Measurements from ENCODE around the gene PRKAB2. TPM values are rescaled to one million over a fixed set of nuclear protein-coding genes. Genes with fewer than 3 reads are reported as not detected.
A peak's percentile ranks its signal among the peaks of the same experiment; 100 is the strongest.

The PRKAB2 gene
- total and polyA plus RNA-seq, 4 donors = 13.6 to 24.8 (median 14.3) TPM

DNA sequence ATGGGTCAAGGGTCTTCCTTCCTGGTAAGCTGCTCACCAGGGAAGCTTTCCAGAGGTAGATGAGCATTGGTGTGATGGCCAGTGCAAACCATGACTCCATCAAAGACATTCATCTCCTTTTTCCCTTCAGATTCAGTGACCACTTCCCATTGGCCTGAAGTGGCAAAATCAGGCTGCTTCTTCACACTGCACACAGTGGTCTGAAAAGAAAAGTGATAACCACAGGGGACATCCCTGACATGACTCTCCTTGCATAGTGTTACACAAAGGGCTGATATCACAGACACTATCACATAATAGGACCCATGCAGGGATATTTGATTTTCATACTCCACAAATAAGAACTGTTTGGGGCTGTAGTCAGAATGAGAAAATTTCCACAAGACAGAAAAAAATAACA lies 41.0 kb upstream of the PRKAB2 start:
- Histone ChIP-seq H3K9me3 (ENCODE audit: control insufficient read depth in 4 of 4, low read length in 3 of 4) (no peaks in the 10 kb centered on the region), H3K36me3 (ENCODE audit: control insufficient read depth in 4 of 4, insufficient read depth in 3 of 4, low read depth in 1 of 4, low read length in 3 of 4) (peaks cover 2 to 47% (median 29%) of the 10 kb centered on the region in 4 donors), H3K4me1 (ENCODE audit: control insufficient read depth in 4 of 4, insufficient read depth in 4 of 4, low read length in 3 of 4) (peaks cover 13 to 63% (median 50%) of the 10 kb centered on the region in 4 donors), H3K4me3 (ENCODE audit: low read depth in 1 of 3, low read length in 3 of 3) (no peak overlapping the region), H3K27me3 (ENCODE audit: control insufficient read depth in 4 of 4, insufficient read depth in 4 of 4, low read length in 3 of 4) (no peaks in the 10 kb centered on the region), H3K27ac (ENCODE audit: low read depth in 1 of 2, low read length in 2 of 2) (peak overlapping the region in 1 of 2 donors; percentile 17), H3K9ac (ENCODE audit: low read depth in 1 of 2, low read length in 2 of 2) (no peak overlapping the region)
- no peak for DNase-seq (ENCODE audit: low spot score)
- TF ChIP-seq, protein P1, sequence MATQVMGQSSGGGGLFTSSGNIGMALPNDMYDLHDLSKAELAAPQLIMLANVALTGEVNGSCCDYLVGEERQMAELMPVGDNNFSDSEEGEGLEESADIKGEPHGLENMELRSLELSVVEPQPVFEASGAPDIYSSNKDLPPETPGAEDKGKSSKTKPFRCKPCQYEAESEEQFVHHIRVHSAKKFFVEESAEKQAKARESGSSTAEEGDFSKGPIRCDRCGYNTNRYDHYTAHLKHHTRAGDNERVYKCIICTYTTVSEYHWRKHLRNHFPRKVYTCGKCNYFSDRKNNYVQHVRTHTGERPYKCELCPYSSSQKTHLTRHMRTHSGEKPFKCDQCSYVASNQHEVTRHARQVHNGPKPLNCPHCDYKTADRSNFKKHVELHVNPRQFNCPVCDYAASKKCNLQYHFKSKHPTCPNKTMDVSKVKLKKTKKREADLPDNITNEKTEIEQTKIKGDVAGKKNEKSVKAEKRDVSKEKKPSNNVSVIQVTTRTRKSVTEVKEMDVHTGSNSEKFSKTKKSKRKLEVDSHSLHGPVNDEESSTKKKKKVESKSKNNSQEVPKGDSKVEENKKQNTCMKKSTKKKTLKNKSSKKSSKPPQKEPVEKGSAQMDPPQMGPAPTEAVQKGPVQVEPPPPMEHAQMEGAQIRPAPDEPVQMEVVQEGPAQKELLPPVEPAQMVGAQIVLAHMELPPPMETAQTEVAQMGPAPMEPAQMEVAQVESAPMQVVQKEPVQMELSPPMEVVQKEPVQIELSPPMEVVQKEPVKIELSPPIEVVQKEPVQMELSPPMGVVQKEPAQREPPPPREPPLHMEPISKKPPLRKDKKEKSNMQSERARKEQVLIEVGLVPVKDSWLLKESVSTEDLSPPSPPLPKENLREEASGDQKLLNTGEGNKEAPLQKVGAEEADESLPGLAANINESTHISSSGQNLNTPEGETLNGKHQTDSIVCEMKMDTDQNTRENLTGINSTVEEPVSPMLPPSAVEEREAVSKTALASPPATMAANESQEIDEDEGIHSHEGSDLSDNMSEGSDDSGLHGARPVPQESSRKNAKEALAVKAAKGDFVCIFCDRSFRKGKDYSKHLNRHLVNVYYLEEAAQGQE (IDR thresholded peaks at IDR 0.05) = no peak
- TF ChIP-seq, protein P2, sequence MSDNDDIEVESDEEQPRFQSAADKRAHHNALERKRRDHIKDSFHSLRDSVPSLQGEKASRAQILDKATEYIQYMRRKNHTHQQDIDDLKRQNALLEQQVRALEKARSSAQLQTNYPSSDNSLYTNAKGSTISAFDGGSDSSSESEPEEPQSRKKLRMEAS (IDR thresholded peaks at IDR 0.05) = no peak
- TF ChIP-seq SP1 (IDR thresholded peaks at IDR 0.05) (no peak), RAD21 (IDR thresholded peaks at IDR 0.05) (no peak), JUND (IDR thresholded peaks at IDR 0.05) (no peak), FOXA2 (IDR thresholded peaks at IDR 0.05) (no peak), HNF4A (conservative IDR thresholded peaks at IDR 0.05) (no peak), RXRA (IDR thresholded peaks at IDR 0.05) (no peak), HNF4G (IDR thresholded peaks at IDR 0.05) (no peak)
- TF ChIP-seq, protein P3, sequence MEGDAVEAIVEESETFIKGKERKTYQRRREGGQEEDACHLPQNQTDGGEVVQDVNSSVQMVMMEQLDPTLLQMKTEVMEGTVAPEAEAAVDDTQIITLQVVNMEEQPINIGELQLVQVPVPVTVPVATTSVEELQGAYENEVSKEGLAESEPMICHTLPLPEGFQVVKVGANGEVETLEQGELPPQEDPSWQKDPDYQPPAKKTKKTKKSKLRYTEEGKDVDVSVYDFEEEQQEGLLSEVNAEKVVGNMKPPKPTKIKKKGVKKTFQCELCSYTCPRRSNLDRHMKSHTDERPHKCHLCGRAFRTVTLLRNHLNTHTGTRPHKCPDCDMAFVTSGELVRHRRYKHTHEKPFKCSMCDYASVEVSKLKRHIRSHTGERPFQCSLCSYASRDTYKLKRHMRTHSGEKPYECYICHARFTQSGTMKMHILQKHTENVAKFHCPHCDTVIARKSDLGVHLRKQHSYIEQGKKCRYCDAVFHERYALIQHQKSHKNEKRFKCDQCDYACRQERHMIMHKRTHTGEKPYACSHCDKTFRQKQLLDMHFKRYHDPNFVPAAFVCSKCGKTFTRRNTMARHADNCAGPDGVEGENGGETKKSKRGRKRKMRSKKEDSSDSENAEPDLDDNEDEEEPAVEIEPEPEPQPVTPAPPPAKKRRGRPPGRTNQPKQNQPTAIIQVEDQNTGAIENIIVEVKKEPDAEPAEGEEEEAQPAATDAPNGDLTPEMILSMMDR (IDR thresholded peaks at IDR 0.05; ENCODE audit: low read depth, low read length, missing input control) = no peak
- TF ChIP-seq, protein P4, sequence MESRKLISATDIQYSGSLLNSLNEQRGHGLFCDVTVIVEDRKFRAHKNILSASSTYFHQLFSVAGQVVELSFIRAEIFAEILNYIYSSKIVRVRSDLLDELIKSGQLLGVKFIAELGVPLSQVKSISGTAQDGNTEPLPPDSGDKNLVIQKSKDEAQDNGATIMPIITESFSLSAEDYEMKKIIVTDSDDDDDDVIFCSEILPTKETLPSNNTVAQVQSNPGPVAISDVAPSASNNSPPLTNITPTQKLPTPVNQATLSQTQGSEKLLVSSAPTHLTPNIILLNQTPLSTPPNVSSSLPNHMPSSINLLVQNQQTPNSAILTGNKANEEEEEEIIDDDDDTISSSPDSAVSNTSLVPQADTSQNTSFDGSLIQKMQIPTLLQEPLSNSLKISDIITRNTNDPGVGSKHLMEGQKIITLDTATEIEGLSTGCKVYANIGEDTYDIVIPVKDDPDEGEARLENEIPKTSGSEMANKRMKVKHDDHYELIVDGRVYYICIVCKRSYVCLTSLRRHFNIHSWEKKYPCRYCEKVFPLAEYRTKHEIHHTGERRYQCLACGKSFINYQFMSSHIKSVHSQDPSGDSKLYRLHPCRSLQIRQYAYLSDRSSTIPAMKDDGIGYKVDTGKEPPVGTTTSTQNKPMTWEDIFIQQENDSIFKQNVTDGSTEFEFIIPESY (IDR thresholded peaks at IDR 0.05) = no peak

DNA sequence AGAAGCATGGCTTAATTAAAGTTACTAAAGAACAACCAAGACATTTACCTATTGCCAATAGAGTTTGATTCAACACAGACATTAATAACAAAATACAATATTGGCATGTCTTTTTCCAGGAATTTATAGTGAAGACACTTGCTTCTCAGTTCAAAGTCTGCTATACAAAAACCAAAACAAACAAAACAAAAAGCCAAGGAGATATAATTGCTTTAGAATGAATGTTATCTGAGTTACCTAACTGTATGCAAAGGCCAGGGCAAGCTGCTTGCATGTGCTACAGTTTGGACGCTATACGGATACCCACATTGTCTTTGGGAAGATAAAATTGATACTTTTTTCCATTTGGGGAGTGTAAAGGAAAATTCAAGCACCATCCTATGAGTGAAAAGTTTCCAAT lies 39.3 kb upstream of the PRKAB2 start:
- Histone ChIP-seq H3K4me3 (ENCODE audit: low read depth in 1 of 3, low read length in 3 of 3) (no peak overlapping the region), H3K9me3 (ENCODE audit: control insufficient read depth in 4 of 4, low read length in 3 of 4) (no peaks in the 10 kb centered on the region), H3K27me3 (ENCODE audit: control insufficient read depth in 4 of 4, insufficient read depth in 4 of 4, low read length in 3 of 4) (no peaks in the 10 kb centered on the region), H3K9ac (ENCODE audit: low read depth in 1 of 2, low read length in 2 of 2) (no peak overlapping the region), H3K4me1 (ENCODE audit: control insufficient read depth in 4 of 4, insufficient read depth in 4 of 4, low read length in 3 of 4) (peaks cover 9 to 55% (median 46%) of the 10 kb centered on the region in 4 donors), H3K27ac (ENCODE audit: low read depth in 1 of 2, low read length in 2 of 2) (peak overlapping the region in 1 of 2 donors; percentile 29), H3K36me3 (ENCODE audit: control insufficient read depth in 4 of 4, insufficient read depth in 3 of 4, low read depth in 1 of 4, low read length in 3 of 4) (peaks cover 2 to 56% (median 38%) of the 10 kb centered on the region in 4 donors)
- 82% methylated on average over 2 of the region's 2 CpGs for WGBS
- no peak for DNase-seq (ENCODE audit: low spot score)
- TF ChIP-seq TAF1 (conservative IDR thresholded peaks at IDR 0.05) = no peak
- TF ChIP-seq FOXA1 (IDR thresholded peaks at IDR 0.05) = no peak
- TF ChIP-seq EGR1 (IDR thresholded peaks at IDR 0.05; ENCODE audit: low read depth in 2 of 2) = no peak
- TF ChIP-seq HNF4G (IDR thresholded peaks at IDR 0.05) = no peak
- no peak for TF ChIP-seq NR2F2 (IDR thresholded peaks at IDR 0.05)
